Nephron (organoid): ENCODE data around the gene YPEL4.

ENCODE experiments used
- H3K27ac Mint-ChIP-seq, 3 experiments: 2 replicates each; pipeline ENCODE4 v1.8.0; 2020; ENCODE audit warnings: mixed read lengths in 3 of 3, mild to moderate bottlenecking in 2 of 3, moderate library complexity in 1 of 3
- H3K27me3 Mint-ChIP-seq: 2 replicates; pipeline ENCODE4 v1.8.0; 2021; ENCODE audit warnings: low read depth, mild to moderate bottlenecking, moderate library complexity, mixed read lengths
- H3K36me3 Mint-ChIP-seq: 2 replicates; pipeline ENCODE4 v1.8.0; 2020; ENCODE audit warnings: low read depth, mixed read lengths
- H3K4me1 Mint-ChIP-seq: 2 replicates; pipeline ENCODE4 v1.8.0; 2020; ENCODE audit warnings: mixed read lengths
- H3K4me3 Mint-ChIP-seq, 3 experiments: 2 replicates each; pipeline ENCODE4 v1.8.0; 2020; ENCODE audit warnings: mild to moderate bottlenecking in 3 of 3, mixed read lengths in 3 of 3, moderate library complexity in 2 of 3
- H3K9me3 Mint-ChIP-seq: 2 replicates; pipeline ENCODE4 v1.8.0; 2020; ENCODE audit warnings: mixed read lengths
- TF ChIP-seq, protein P1 (sequence below), 3 experiments: fragments of 200-600 bp; sonication (generic); IDR thresholded peaks; one replicate each; pipeline ENCODE4 v1.5.0; 2021; ENCODE audit warnings: antibody characterized with exemption in 3 of 3; ENCODE audit not compliant: unreplicated experiment in 3 of 3

Gene YPEL4

DNA sequence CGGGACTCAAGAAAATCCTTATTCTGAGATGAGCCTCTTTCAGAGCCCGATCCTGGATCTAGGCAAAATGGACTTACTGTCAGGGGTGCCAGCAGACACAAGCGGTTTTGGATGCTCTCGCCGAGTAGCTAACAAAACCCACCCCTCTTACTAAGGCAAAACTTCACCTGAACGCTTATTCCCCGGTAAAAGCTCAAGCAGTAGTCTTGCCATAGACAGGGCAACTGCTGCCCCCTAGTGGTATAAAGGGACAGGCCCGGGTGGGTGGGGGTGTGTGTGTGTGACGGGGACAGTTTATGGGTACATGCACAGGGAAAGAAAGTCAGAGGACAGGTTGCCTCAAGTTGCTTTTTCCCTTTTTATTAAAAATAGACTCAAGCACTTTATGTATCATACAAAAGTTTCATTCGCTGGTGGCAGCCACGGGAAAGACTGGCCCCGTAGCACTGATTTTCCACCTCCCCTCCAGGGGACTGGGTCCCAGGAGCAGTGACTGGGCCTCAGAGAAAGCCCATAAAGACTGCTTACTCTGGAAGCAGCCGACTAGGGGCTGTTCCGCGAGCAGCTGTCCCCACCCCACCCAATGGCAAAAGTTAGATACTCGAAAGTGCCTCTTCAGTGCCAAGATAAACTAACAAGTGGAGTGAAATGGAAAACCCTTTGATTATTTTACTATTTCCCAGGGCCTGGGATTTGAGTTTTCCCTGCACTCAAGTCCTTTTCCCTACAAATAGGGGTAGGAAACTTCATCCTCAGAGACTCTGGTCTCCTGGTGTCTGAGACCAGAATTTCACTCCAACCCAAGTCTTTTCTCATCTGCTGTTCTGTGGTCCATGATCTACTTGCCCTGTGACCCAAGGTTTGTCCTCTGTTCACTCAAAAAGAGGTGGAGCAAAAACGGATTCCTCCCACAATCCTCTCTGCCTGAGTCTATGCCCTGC lies 4.7 kb downstream of the YPEL4 start:
- Mint-ChIP-seq H3K27ac (peak overlapping the region; percentile 13 to 74 (median 69)), H3K9me3 (no peaks in the 10 kb centered on the region), H3K4me3 (peak overlapping the region in 2 of 3 experiments; percentile 37 to 65), H3K36me3 (peaks cover 21% of the 10 kb centered on the region), H3K27me3 (peaks cover 12% of the 10 kb centered on the region), H3K4me1 (peaks cover 89% of the 10 kb centered on the region)
- TF ChIP-seq, protein P1, sequence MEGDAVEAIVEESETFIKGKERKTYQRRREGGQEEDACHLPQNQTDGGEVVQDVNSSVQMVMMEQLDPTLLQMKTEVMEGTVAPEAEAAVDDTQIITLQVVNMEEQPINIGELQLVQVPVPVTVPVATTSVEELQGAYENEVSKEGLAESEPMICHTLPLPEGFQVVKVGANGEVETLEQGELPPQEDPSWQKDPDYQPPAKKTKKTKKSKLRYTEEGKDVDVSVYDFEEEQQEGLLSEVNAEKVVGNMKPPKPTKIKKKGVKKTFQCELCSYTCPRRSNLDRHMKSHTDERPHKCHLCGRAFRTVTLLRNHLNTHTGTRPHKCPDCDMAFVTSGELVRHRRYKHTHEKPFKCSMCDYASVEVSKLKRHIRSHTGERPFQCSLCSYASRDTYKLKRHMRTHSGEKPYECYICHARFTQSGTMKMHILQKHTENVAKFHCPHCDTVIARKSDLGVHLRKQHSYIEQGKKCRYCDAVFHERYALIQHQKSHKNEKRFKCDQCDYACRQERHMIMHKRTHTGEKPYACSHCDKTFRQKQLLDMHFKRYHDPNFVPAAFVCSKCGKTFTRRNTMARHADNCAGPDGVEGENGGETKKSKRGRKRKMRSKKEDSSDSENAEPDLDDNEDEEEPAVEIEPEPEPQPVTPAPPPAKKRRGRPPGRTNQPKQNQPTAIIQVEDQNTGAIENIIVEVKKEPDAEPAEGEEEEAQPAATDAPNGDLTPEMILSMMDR (IDR thresholded peaks at IDR 0.05; ENCODE audit: unreplicated experiment in 3 of 3): peak; percentile 86 to 93 (median 87)

DNA sequence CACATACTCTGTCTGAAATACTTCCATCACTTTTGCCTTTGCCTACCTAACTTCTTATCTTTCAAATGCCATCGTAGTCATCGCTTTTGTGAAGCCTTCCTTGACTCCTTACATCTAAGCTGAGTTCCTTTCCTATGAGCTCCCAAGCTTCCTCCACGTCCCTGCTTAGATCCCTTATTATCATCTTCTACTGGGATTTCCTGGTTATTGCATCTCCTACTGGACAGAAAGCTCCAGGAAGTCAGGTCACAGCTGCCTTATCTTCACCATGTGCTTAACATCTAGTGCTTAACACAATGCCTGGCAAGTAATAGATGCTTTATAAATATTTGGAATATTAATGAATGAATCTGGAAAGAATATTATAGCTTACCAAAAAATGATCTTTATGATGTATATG lies 5.9 kb downstream of the YPEL4 start:
- Mint-ChIP-seq H3K27me3 (peaks cover 16% of the 10 kb centered on the region), H3K4me3 (peak overlapping the region; percentile 8 to 76 (median 29)), H3K27ac (peak overlapping the region; percentile 19 to 48 (median 45)), H3K4me1 (peaks cover 82% of the 10 kb centered on the region), H3K9me3 (no peaks in the 10 kb centered on the region), H3K36me3 (peaks cover 21% of the 10 kb centered on the region)
- TF ChIP-seq, protein P1 (IDR thresholded peaks at IDR 0.05; ENCODE audit: unreplicated experiment in 3 of 3): no peak

DNA sequence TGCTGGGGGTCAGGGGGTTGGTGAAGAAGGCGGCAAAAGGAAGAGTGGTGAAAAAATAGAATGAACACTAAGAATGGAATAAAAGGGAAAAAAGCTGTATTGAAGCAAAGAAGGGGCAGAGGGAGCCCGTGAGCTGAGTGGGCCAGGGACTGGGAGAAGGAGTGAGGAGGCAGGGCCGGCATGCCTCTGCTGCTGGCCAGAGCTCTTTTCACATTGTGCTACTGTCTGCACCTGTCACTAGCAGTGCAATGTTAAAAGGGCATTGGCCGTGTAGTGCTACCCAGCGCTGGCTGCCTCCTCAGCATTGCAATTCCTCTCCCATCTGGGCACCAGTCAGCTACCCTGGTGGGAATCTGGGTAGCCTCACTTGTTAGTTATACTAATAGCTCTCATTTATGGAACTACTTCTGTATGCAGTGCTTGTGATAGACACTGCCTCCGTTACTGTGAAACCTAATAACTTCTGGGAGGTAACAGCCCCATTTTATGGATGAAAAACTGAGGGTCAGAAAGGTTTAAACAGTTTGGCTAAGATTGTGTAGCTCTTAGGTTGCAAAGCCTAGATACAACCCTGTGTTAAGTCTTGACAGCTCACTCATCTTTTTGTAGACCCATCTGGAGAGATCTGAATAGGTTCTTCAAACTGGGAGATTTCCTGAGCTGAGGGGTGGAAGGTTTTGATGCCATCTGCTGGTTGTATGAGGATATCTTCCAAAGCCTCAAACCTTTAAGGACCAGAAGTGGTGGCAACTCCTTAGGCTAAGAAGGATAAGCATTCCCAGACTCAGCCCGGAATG lies 8.5 kb downstream of the YPEL4 start:
- Mint-ChIP-seq H3K36me3 (peaks cover 21% of the 10 kb centered on the region), H3K4me3 (peak overlapping the region; percentile 89 to 95 (median 94)), H3K9me3 (no peaks in the 10 kb centered on the region), H3K27ac (peak overlapping the region; percentile 96 to 100 (median 98)), H3K4me1 (peaks cover 63% of the 10 kb centered on the region), H3K27me3 (peaks cover 4% of the 10 kb centered on the region)
- TF ChIP-seq, protein P1 (IDR thresholded peaks at IDR 0.05; ENCODE audit: unreplicated experiment in 3 of 3): peak; percentile 33 to 49 (median 39)

DNA sequence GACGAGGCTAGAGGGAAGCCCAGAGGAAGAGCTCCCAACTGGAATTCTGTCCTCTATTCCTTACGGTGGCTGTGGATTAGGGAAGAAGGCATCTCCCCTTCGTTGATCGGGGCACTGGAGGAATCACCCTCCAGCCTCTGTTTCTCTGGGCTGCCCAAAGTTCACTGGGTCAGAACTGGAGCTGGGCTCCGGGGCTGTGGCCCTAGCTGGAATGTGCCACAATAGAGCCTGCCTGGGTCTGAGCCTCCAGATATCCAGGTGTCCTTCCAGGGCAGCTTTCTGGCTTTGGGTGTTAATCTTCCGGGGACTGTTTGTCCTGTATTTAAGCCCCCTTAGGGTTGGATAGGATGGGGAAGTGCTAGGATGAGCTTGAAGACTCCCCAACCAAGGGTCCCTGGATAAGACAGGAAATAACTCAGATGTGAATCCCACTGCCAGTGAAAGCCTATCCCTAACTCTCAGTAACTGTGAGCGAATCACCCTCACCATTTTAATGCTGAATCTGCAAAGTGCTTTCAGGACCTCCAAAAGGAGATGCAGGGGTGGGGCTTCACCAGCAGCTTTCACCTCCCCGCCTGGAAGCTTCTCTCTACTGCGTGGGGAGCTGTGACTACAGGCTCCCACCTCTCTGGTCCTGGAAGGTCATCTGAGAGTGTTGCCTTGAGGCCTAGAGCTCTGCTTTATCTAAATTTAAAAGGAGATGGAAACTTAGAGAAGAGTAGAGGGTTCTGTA lies 9.5 kb downstream of the YPEL4 start:
- TF ChIP-seq, protein P1 (IDR thresholded peaks at IDR 0.05; ENCODE audit: unreplicated experiment in 3 of 3): no peak
- H3K4me1 Mint-ChIP-seq: peaks cover 53% of the 10 kb centered on the region
- peaks cover 21% of the 10 kb centered on the region for H3K36me3 Mint-ChIP-seq
- no peaks in the 10 kb centered on the region for H3K9me3 Mint-ChIP-seq
- peaks cover 4% of the 10 kb centered on the region for H3K27me3 Mint-ChIP-seq
- peak overlapping the region; percentile 89 to 95 (median 94) for H3K4me3 Mint-ChIP-seq
- H3K27ac Mint-ChIP-seq: peak overlapping the region; percentile 96 to 100 (median 98)

DNA sequence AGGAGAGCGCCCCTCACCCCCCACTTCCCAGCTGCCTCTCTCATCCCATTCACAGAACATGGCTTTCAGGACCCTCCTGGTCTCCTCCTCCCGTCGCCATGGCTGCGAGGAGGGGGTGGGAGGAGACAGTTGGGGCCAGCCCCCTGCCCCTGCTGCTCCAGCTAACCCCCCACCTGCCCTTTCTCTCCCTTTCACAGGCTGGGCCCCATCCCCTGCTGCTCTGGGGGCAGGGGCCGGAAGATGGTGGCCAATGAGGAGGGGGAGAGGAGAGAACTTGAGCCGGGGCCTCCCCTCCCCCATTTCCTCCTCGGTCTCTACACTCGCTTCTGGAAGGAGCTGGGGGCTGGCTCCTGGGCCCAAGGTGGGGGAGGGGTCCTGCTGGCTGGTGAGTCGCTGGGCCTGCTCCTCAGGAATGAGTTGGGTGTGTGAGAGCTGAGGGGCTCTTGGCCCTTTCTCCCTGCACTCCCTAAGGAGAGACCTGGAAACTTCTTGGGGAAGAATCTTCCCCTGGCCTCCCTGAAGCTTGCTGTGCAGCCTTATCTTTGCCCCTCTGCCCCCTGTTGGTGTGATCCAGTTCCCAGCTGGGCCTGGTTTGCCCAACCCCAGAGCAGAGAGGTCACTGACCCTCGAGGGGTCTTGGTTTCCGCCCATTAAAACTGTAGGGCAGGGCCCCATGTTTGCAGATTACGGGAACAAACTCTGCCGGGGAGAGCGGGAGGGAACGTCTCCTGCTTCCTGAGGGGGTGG lies 10.2 kb downstream of the YPEL4 start:
- Mint-ChIP-seq H3K27me3 (peaks cover 4% of the 10 kb centered on the region), H3K4me1 (peaks cover 46% of the 10 kb centered on the region), H3K9me3 (no peaks in the 10 kb centered on the region), H3K27ac (peak overlapping the region; percentile 96 to 100 (median 98)), H3K36me3 (peaks cover 21% of the 10 kb centered on the region), H3K4me3 (peak overlapping the region; percentile 89 to 95 (median 94))
- TF ChIP-seq, protein P1 (IDR thresholded peaks at IDR 0.05; ENCODE audit: unreplicated experiment in 3 of 3): no peak
